ENCODE results near the gene ELN.

GRCh38 chr7:74052628-74053027 lies 24.7 kb downstream of the ELN start:
- TF ChIP-seq POLR2A (IDR thresholded peaks at IDR 0.05) (no peak), EP300 (IDR thresholded peaks at IDR 0.05) (no peak)
- TF ChIP-seq, protein P1, sequence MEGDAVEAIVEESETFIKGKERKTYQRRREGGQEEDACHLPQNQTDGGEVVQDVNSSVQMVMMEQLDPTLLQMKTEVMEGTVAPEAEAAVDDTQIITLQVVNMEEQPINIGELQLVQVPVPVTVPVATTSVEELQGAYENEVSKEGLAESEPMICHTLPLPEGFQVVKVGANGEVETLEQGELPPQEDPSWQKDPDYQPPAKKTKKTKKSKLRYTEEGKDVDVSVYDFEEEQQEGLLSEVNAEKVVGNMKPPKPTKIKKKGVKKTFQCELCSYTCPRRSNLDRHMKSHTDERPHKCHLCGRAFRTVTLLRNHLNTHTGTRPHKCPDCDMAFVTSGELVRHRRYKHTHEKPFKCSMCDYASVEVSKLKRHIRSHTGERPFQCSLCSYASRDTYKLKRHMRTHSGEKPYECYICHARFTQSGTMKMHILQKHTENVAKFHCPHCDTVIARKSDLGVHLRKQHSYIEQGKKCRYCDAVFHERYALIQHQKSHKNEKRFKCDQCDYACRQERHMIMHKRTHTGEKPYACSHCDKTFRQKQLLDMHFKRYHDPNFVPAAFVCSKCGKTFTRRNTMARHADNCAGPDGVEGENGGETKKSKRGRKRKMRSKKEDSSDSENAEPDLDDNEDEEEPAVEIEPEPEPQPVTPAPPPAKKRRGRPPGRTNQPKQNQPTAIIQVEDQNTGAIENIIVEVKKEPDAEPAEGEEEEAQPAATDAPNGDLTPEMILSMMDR (IDR thresholded peaks at IDR 0.05): no peak
